SH-SY5Y (cell line): ENCODE measurements around the gene BRD4.

Source experiments
- GATA2 ChIP-seq: IDR thresholded peaks from 2 replicates; pipeline ENCODE4 v1.6.1; 2011; ENCODE audit warnings: mild to moderate bottlenecking, low read depth, low read length
- GATA3 ChIP-seq: IDR thresholded peaks from 2 replicates; pipeline ENCODE4 v1.6.1; 2011; ENCODE audit warnings: low read depth, mild to moderate bottlenecking, low read length, moderate library complexity

BRD4 gene

DNA sequence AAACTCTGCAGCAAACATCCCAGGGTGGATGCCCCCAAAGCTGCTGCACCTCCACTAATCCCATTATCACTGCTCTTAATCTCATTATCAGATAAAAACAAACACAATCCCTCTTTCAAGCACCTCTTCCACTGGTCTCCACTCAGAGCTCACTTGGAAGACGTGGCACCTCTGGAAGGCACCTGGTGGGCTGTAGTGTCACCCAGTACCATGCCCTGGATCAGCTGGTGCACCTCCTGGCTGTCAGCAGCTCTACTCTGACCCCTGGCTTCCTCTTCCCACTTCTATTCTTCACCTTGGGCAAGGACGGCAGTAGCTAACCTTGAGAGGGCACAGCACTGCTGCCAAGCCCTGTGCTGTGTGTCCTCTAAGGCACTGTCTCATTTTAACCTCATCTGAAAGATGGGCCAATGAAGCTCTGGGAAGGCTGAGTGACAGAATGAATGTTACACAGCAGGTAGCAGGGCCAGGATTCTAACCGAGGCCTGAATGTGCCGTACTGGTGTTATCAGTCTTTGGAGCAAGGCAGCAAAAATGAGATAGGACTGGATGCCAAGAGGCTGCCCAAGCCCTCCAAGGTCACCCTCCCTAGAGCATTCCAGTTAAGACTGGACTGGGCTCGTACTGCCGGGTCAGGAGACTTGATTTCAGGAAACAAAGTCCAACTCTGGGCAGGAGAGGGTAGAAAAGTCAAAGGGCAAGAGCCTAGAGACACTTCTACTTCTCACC is 7.4 kb downstream of the BRD4 start:
- TF ChIP-seq GATA2, result no peak

DNA sequence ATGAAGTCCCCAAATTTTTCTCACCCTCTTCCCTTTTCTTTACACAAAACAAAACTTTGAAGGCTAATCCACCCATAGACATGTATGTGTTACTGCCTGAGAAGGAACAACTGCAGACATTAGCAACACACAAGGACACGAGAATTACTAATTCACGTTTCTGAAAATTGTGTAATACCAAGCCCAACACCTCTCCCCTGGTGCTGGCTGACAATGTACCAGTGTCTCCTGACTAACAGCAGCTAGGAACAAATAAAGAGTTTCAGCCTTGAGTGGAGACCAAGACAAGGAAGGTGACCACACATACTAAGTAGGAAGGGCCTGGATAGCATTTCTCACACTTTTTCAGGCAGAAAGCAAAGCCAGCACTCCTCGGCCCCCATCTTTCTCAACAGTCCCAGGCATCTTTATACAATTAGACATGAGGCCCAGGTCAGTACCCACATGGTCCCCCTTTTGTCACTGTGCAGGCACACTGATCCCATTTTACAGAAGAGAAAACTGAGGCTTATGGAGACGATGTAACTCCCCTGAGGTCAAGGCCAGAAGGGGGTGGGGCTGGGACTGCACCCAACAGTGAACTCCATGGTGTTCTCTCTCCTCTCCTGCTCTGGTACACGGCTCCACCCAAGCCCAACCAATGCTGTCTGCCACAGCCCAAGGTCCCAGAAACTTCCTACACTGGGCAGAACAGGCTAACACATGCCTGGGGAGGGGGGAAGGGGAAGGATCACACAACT is 8.7 kb downstream of the BRD4 start:
- TF ChIP-seq GATA2 (no peak), GATA3 (no peak)

DNA sequence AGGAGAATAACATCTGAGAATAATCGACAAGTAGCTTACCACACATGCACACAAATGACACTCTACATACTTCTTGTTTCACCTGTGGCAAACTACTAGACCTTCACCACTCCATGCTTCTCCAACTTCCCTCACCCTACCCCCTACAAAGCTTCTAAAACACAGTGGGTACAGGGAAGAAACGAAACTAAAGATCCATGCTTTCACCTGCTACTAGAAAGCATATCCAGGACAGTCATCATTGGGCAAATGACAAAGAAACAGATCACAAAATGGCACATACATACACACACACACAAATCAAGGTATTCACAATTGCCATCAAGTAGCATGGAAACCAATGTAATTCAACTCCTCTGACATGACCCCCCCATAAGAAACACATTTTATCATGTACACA is 10.6 kb downstream of the BRD4 start:
- TF ChIP-seq GATA3 (no peak), GATA2 (no peak)

- TF ChIP-seq GATA3 (no peak), GATA2 (no peak)
These were observed 12.2 kb downstream of the BRD4 start for GRCh38 chr19:15320116-15320515.

DNA sequence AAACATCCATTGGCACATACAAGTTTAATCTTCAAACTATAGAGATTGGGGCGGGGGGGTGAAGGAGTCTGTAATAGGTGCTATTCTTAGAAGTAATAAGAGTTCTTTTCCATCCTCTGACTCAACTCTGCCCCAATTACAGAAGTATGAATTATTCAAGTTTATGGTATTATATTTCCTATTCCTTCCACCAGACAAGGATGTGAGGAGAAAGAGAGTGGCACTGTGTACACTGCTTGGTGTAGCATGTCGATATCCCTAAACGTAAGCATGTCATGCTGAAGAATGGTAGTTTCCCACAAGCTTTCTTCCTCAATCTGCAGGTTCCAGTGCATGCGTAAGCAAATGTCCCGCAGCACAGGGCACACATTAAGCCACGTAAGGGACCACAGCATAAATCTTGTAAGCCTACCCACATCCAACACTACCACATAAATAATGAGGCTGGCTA is 14.1 kb downstream of the BRD4 start:
- no peak for TF ChIP-seq GATA2
- no peak for TF ChIP-seq GATA3

- no peak for TF ChIP-seq GATA2
- no peak for TF ChIP-seq GATA3
These were observed 14.8 kb downstream of the BRD4 start for GRCh38 chr19:15317392-15318071.

DNA sequence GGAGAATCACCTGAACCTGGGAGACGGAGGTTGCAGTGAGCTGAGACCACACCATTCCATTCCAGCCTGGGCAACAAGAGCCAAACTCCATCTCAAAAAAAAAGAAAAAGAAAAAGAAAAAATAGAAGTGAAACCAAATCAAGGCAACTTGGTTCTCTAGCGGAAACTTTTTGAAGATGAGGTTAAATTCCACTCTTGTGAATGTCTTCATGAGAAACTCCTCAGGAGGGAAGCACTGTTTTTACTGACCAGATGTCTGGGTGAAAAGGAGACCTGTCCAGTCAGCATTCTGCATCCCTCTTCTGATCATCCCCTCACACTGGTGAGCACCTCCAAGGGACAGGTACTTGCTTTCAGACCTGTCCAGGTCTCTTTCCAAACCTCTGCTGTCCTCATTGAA is 15.8 kb downstream of the BRD4 start:
- no peak for TF ChIP-seq GATA2

GRCh38 chr19:15315101-15315500 is 17.2 kb downstream of the BRD4 start:
- TF ChIP-seq GATA2 (no peak), GATA3 (no peak)

GRCh38 chr19:15313649-15314279 is 18.6 kb downstream of the BRD4 start:
- TF ChIP-seq GATA3, result no peak
- TF ChIP-seq GATA2, result no peak

GRCh38 chr19:15307169-15307568 is 25.2 kb downstream of the BRD4 start:
- TF ChIP-seq GATA3 (no peak), GATA2 (no peak)

DNA sequence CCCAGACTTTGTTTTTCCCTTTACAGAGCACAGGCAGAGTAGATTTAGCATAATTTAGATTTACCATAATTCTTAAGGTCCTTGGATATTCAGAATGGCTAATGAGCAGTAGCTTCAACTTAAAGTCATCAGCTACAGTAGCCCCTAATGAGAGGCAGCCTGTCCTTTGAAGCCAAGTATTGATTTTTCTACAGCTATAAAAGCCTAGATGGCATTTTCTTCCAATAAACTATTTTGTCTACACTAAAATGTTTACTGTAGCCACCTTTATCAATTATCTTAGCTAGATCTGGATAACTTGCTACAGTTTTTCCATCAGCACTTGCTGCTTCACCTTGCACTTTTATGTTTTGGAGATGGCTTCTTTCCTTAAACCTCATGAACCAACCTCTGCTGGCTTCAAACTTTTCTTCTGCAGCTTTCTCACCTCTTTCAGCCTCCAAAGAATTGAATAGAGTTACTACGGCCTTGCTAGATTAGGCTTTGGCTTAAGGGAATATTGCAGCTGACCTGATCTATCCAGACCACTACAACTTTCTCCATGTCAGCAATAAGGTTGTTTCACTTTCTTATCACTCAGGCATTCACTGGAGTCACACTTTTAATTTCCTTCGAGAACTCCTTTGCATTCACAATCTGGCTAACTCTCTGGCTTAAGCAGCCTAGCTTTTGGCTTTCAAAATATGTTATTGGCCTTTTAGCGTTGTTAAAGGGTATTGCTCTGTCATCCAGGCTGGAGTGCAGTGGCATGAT is 26.6 kb downstream of the BRD4 start:
- TF ChIP-seq GATA3 (no peak), GATA2 (no peak)

GRCh38 chr19:15304140-15304705 is 28.1 kb downstream of the BRD4 start:
- peak; percentile 55 for TF ChIP-seq GATA2
- TF ChIP-seq GATA3, result no peak

DNA sequence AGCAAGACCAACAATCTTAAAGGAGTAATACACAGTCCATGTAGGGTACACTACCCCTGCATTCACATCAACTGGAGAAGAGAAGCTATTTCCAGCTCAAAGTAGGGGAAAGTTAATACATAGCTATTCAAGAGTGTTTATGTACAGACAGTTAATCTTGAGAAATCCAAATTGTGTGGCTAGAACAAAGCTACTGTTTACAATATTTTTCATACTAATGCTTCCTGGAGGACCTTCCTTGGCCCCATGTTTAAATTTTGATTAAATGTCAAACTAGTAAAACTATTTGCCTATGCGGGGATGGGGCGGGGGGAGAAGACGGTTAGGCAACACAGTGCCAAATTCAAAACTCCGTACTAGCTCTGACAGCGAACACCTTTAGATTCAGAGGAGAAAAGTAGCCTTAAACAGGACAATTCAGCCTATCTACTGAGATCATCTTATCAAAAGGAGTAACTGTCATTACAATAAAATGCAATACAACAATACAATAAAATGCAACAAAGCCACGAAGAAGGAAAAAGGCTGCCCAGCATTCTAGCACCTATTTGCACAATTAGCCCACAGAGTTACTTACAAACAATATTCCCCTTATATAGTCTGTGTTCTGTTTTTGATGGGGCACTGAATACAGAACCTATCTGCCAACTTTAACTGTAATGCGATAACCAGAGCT is 29.1 kb downstream of the BRD4 start:
- no peak for TF ChIP-seq GATA2
- TF ChIP-seq GATA3, result no peak
